ENCODE data around the gene CIBAR2. TPM values are rescaled to one million over a fixed set of nuclear protein-coding genes. Genes with fewer than 3 reads are reported as not detected.

CIBAR2 gene
- total RNA-seq, 2 experiments from 2014 or later: 0.50 TPM; not detected in 1

DNA sequence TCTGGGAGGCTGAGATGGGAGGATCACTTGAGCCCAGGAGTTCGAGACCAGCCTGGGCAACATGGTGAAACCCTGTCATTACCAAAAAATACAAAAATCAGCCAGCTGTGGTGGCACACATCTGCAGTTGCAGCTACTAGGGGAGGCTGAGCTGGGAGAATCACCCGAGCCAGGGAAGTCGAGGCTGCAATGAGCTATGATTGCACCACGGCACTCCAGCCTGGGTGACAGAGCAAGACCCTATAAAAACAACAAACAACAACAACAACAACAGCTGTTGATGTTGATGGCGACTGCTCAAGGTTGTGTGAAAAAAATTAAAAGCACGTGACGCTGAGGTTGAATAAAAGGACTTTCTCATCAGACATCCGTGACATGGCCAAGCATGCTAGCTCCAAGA, 40.8 kb upstream of the CIBAR2 start:
- Histone ChIP-seq H3K4me3 (ENCODE audit: low read depth, low read length, poor library complexity, severe bottlenecking) (no peak overlapping the region), H2AFZ (ENCODE audit: low read length) (no peak overlapping the region), H4K20me1 (ENCODE audit: insufficient read depth, low read length) (no peaks in the 10 kb centered on the region), H3K9me2 (ENCODE audit: insufficient read depth, low read length) (no peaks in the 10 kb centered on the region), H3K4me1 (ENCODE audit: insufficient read depth, low read length, poor library complexity, severe bottlenecking) (no peaks in the 10 kb centered on the region), H3K27ac (ENCODE audit: low read depth, low read length, poor library complexity, severe bottlenecking) (no peak overlapping the region), H3K79me2 (ENCODE audit: insufficient read depth, low read depth, low read length) (no peaks in the 10 kb centered on the region), H3K4me2 (ENCODE audit: low read length) (no peak overlapping the region), H3K36me3 (ENCODE audit: insufficient read depth, low read length) (no peaks in the 10 kb centered on the region), H3K9me3 (ENCODE audit: low read length) (no peaks in the 10 kb centered on the region)
- no TSS peak for BruUV-seq (replicated peaks)
- POLR2A ChIA-PET: interaction anchor here (0.6 kb wide), 2 partner anchors 281 to 592 kb away, joined by 4 to 5 read pairs; no protein-coding TSS in a partner anchor
- intact Hi-C loops (cut with micrococcal nuclease; ENCODE audit: unreplicated experiment): no loop called here
- TF ChIP-seq, protein P1, sequence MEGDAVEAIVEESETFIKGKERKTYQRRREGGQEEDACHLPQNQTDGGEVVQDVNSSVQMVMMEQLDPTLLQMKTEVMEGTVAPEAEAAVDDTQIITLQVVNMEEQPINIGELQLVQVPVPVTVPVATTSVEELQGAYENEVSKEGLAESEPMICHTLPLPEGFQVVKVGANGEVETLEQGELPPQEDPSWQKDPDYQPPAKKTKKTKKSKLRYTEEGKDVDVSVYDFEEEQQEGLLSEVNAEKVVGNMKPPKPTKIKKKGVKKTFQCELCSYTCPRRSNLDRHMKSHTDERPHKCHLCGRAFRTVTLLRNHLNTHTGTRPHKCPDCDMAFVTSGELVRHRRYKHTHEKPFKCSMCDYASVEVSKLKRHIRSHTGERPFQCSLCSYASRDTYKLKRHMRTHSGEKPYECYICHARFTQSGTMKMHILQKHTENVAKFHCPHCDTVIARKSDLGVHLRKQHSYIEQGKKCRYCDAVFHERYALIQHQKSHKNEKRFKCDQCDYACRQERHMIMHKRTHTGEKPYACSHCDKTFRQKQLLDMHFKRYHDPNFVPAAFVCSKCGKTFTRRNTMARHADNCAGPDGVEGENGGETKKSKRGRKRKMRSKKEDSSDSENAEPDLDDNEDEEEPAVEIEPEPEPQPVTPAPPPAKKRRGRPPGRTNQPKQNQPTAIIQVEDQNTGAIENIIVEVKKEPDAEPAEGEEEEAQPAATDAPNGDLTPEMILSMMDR (conservative IDR thresholded peaks at IDR 0.05; ENCODE audit: low read length): no peak
- no peak for TF ChIP-seq EZH2phosphoT487 (IDR thresholded peaks at IDR 0.05; ENCODE audit: borderline replicate concordance, low read depth, low read length)
- DNase-seq (ENCODE audit: low spot score): no peak
- CTCF ChIA-PET (ENCODE audit: unreplicated experiment): no interaction called here

GRCh38 chr16:85152414-85153030, 40.2 kb upstream of the CIBAR2 start:
- BruUV-seq (replicated peaks): no TSS peak
- CTCF ChIA-PET (ENCODE audit: unreplicated experiment): no interaction called here
- intact Hi-C loops (cut with micrococcal nuclease; ENCODE audit: unreplicated experiment): no loop called here
- POLR2A ChIA-PET: interaction anchor here (0.6 kb wide), 1 partner anchor 178 kb away, joined by 3 read pairs; no protein-coding TSS in a partner anchor
- H3K4me3 ChIP-seq (ENCODE audit: low read depth, low read length, poor library complexity, severe bottlenecking): no peak overlapping the region
- TF ChIP-seq, protein P1 (conservative IDR thresholded peaks at IDR 0.05; ENCODE audit: low read length): no peak
- no peak for TF ChIP-seq EZH2phosphoT487 (IDR thresholded peaks at IDR 0.05; ENCODE audit: borderline replicate concordance, low read depth, low read length)
- H3K4me1 ChIP-seq (ENCODE audit: insufficient read depth, low read length, poor library complexity, severe bottlenecking): no peaks in the 10 kb centered on the region
- no peaks in the 10 kb centered on the region for H3K36me3 ChIP-seq (ENCODE audit: insufficient read depth, low read length)
- H3K79me2 ChIP-seq (ENCODE audit: insufficient read depth, low read depth, low read length): no peaks in the 10 kb centered on the region
- H3K9me3 ChIP-seq (ENCODE audit: low read length): no peaks in the 10 kb centered on the region
- no peak for DNase-seq (ENCODE audit: low spot score)
- no peak overlapping the region for H3K27ac ChIP-seq (ENCODE audit: low read depth, low read length, poor library complexity, severe bottlenecking)
- no peaks in the 10 kb centered on the region for H3K9me2 ChIP-seq (ENCODE audit: insufficient read depth, low read length)
- no peak overlapping the region for H3K4me2 ChIP-seq (ENCODE audit: low read length)
- H2AFZ ChIP-seq (ENCODE audit: low read length): no peak overlapping the region
- no peaks in the 10 kb centered on the region for H4K20me1 ChIP-seq (ENCODE audit: insufficient read depth, low read length)

- Histone ChIP-seq H3K4me1 (ENCODE audit: insufficient read depth, low read length, poor library complexity, severe bottlenecking) (no peaks in the 10 kb centered on the region), H4K20me1 (ENCODE audit: insufficient read depth, low read length) (no peaks in the 10 kb centered on the region), H3K27ac (ENCODE audit: low read depth, low read length, poor library complexity, severe bottlenecking) (no peak overlapping the region), H3K4me3 (ENCODE audit: low read depth, low read length, poor library complexity, severe bottlenecking) (no peak overlapping the region), H3K9me2 (ENCODE audit: insufficient read depth, low read length) (no peaks in the 10 kb centered on the region), H3K9me3 (ENCODE audit: low read length) (no peaks in the 10 kb centered on the region), H2AFZ (ENCODE audit: low read length) (no peak overlapping the region), H3K4me2 (ENCODE audit: low read length) (no peak overlapping the region), H3K79me2 (ENCODE audit: insufficient read depth, low read depth, low read length) (no peaks in the 10 kb centered on the region), H3K36me3 (ENCODE audit: insufficient read depth, low read length) (no peaks in the 10 kb centered on the region)
- no TSS peak for BruUV-seq (replicated peaks)
- DNase-seq (ENCODE audit: low spot score): no peak
- ChIA-PET CTCF (ENCODE audit: unreplicated experiment) (no interaction called here), POLR2A (interaction anchor here (0.6 kb wide), 1 partner anchor 179 kb away, joined by 3 read pairs; no protein-coding TSS in a partner anchor)
- intact Hi-C loops (cut with micrococcal nuclease; ENCODE audit: unreplicated experiment): no loop called here
- TF ChIP-seq, protein P1 (conservative IDR thresholded peaks at IDR 0.05; ENCODE audit: low read length): no peak
- TF ChIP-seq EZH2phosphoT487 (IDR thresholded peaks at IDR 0.05; ENCODE audit: borderline replicate concordance, low read depth, low read length): no peak
Observed at GRCh38 chr16:85151603-85152413, 39.5 kb upstream of the CIBAR2 start.

Measured in OCI-LY7 (cell line).